NCI-H2107 treated with DMSO at 0.1 percent for 48 hours (cell line): Measurements from ENCODE around the gene TRIM62.

Source experiments
- DNase-seq: peaks from one replicate; lab custom pipeline; 2025; ENCODE audit not compliant: unreplicated experiment; lab: John Stamatoyannopoulos, UW

TRIM62 gene

DNA sequence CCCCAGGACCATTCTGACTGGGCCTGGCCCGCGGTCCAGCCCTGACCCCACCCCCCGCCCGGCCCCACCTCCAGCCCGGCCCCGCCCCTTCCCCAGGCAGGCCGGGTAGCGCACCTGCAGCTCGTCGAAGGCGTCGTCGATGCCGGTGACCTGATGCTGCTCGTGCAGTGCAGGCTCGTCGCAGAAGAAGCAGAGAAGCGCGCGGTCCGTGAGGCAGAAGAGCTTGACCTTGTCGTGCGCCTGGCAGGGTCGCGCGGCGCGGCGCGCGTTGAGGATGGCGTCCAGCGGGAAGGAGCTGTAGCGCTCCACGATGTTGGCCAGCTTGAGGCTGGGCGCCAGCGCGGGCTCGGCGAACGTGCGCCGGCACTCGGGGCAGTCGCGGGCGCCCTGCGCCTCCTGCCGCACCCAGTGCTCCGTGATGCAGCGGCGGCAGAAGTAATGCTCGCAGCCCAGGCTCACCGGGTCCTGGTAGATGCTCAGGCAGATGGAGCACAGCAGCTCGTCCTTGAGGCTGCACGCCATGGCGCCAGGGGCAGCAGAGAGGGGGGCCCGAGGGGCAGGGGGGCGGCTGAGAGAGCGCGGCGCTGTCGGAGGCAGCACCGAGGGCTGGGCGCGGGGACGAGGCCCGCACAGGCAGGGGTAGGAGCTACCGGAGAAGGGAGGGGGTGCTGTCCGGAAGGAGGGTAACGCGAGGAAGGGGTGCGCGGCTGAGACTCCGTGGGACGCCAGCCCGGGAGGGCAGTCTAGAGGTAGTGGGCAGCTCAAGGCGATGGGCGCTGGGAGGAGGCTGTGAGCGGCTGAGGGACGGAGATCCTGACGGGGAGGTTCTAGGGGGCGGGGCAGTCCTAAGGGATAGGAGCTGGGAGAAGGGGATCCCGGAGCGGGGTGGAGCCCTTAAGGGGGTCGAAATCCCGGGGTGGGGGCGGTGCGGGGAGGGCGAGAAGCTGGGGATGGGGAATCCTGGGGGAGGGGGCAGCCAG lies 642 bp downstream of the TRIM62 start:
- DNase-seq: peak; percentile 72

DNA sequence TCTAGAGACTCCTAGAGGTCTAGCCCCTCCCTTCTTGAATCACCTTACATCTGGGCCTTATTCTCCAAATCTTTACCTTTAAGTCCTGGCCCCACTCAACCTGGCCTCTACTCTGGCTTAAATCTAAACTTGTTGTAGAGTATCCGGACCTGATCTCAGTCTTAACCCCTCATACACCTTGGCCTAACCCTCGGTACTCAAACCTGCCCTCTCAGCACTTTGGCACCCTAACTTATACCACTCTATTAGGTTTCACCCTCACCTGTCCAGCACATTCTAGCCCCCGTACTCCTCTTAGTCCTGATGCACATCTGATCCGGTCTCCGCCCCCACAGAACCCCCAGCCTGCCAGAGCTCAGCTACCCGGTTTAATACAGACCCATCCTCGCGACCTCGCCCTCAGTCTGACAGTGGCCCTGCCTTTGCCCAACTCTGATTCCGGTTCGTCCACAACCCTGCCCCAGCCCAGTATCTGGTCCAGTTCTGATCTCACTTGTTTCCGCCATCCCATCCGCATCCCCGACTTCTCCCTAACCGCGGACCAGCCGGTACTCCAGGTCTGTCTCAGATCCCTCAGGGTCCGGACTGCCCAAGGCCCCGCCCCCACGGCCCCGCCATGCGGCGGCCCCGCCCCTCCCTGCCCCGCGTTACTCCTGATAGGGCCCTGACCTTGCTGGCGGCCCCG lies 1.5 kb downstream of the TRIM62 start:
- no peak for DNase-seq

DNA sequence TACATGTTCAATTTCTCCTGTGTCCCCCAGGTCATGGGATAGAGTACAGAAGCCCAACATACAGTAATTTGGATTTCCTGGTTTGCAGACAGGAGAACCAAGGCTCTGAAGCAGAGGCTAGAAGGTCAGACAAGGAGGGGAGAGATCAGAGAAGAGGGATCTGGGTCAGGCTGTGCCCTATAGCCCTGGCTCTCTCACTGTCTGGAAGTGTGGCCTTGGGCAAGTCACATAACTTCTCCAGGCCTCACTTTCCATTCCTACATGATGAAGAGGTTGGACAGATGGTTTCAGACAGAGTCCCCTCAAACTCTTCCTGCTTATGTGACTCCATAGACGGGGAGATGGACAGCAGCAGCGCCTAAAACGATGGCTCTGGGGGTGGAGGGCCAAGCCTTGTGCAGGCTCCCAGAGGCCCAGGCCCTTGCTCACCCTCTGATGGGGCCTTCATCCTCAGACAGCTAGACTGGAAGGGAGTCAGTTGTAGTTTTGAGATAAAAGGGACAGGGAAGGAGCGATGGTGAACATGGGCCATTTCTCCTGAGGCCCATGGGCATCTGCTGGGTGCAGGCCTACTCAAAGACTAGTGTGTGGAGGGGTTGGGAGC lies 2.9 kb downstream of the TRIM62 start:
- DNase-seq: no peak

DNA sequence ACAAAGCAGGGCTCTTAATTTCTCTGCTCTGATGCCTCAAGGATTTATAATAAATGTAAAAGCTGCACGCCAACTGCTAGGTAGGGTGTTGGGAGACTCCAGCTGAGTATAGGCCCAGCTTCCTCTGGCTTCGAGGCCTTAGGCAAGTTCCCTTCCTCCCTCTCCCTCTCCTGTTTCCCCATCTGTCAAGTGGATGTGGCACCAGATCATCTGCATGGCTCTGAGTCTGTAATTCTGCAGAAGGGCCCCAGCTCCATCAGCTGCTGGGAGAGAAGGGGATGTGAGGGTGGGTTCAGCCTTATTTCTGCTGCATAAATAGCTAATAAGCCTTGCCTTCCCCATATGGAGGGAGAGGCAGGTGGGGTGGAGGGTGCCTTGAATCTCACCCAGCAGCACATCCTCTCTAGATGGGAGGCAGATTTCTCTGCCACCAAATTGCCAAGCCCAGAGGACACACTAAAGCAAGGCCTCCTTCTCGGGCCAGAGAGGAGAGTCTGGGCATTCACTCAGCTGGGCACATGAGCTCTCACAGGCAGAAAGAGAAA lies 3.8 kb downstream of the TRIM62 start:
- no peak for DNase-seq

DNA sequence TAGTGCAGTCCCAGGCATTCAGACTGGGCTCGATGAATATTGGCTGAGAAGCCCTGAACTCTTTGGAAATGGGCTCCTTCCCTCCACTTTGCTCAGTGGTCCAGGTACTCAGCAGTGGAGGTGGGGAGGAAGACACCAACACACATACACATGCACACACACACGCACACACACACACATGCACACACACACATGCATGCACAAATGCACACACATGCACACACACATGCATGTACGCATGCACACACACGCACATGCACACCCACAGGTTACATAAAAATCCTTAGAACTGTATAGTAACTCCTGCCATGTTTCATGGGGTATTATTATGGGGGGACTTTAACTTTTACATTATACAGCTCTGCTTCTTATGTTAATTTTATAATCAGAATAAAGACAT lies 5.0 kb downstream of the TRIM62 start:
- no peak for DNase-seq

DNA sequence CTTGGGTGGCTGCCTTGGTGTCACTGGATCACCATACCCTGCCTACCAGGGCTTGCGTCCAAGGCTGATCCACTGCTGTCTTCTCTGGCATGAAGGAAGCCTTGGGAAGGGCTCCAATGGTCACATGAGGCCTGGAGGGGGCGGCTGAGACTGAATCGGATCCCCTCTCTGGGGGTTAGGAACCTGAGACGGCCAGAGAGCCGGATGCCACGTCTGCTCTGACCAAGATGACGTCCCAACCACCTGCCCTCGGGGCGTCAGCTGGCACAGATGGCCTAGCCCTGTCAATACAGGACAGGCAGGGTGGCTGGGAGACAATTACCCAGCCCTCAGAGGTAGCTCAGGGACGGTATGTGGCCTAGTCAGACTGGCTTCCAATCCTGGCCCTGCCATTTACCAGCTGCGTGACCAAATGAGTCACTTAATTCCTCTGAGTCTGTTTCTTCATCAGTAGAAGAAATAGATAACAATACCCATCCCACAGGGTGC lies 5.4 kb downstream of the TRIM62 start:
- DNase-seq: peak; percentile 24

DNA sequence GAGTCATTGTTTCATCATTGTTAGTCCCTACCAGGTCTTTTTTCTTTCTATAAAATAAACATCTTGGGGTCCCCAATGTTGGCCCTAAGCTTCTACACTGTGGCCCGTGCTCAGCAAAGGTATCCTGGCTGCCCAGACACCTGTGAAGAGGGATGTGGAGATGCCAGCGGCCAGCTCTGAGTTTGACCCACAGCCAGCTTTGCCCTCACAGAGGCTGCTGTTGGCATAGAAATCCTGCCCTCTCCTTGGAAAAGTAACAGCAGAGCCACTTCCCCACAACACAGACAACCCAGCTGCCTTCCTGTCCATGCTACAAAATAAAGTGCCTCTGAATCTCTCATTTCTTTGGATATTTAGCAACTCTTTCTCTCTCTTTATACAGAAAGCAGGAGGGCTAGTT lies 6.0 kb downstream of the TRIM62 start:
- DNase-seq: no peak

DNA sequence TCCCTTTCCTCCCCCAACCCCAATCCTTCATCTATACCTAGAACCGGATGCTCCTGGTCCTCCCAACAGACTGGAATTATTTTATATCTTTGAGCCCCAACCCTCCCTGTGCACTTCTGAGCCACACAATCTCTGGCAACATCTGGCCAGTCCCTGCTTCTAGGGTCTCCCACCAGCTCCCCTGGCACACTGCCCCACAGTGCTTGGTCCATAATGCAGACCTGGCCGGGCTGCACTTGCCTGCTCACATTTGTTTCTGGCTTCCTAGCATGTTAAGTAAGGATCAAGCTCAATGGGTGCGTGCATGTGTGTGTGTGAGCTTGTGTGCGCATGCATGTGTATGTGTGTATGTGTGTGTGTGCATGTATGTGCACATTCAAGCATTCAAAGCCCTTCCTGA lies 8.8 kb downstream of the TRIM62 start:
- no peak for DNase-seq

DNA sequence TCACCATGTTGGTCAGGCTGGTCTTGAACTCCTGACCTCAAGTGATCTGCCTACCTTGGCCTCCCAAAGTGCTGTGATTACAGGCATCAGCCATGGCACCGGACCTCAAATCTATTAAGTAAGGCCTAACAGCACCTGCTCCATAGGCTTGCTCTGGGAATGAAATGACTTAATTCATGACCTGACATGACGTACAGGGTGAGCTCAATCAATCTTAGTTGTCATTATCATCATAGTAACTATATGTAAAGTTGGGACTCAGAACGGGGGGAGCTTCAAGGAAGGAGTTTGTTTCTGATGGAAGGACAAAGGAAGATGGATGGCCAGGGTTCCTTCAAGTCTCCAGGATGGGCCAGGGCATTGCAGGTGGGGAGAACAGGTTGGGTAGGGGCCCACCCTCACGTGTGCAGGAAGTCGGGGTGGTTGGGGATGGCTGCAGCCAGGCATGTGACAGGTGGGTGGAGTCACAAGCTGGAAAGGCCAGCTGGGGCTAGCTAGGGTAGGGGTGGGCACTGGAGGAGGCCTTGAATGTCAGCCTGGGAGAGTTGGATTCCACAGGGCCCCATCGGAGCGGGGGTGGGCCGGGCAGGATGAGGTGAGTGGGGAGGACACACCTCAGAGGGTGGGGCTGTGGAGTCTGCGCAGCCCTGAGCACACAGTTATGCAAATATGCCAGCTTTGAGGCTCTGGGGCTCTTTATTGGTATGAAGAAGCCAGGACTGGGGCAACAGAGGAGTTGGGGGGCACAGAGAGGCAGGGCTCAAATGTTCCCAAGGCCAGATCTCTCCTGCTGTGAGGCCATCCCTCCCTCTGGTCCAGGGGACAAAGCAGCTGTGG lies 9.6 kb downstream of the TRIM62 start:
- no peak for DNase-seq

DNA sequence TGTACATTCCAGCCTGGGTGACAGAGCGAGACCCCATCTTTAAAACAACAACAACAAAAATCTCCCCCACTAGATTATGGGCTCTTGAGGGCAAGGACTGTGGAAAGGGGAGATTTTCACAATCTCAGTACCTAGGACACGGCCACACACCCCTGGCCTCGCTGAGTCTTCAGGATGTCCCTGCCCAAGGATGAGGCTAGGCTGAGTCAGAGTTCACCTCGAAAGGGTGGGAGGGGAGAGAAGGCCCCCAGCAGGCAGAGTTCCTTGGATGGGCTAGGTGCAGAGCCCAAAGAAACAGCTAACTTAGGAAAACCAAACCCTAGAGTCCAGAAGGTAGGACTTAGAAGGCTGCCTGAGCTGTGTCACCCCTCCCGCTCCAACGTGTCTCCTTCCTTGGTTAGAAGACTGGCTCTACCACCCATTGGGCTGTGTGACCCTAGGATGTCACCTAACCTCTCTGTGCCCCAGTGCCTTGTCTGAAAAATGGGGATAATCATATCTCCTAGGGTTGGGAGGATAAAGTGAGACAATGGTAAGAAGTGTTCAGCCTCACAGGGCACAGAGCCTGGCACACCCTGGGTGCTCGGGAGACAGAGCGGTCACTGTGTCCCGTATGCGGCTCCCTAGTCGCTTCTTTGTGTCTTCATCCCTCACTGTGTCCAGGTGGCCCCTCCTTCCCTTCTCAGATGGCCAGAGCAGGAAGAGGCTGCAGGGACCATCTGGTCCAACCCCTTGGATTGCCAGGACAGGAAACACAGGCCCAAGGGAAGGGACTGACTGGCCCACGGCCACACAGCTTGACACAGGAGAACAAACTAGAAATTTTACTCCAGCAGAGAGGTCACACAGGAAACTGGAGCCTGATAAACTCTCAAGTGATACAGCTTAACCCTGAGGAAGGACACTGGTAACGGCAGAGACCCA lies 11.2 kb downstream of the TRIM62 start:
- DNase-seq: no peak

DNA sequence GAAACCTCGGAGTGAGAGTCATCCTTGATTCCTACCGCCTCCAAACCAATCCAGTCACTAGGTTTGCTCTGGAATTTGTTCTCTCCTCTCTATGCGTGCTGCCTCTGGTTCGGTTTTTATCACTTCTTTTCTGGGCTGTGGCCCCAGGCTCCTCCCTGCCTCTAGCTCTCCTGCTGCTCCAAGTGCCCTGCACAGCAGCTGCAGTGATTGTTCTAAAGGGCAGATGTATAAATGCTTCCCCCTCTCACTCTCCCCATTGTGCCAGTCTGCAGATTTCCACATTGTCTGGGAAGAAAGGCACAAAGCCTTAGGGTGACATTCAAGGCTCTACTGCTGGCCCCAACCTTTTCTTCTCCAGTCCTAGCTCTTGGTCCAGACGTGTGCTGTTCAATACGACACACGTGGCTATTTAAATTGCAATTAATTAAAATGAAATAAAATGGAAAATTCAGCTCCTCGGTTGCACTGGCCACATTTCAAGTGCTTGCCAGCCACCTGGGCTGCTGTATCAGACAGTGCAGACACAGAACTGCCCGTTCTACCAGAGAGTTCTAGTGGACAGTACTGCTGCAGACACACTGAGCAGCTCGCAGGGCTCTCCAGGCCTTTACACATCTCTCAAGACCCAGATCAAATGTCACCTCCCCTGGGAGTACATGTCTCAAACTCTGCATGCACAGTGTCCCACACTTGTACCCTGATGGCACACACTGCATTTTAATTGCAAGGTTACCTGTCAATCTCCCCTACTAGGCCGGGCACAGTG lies 12.4 kb downstream of the TRIM62 start:
- peak; percentile 91 for DNase-seq

DNA sequence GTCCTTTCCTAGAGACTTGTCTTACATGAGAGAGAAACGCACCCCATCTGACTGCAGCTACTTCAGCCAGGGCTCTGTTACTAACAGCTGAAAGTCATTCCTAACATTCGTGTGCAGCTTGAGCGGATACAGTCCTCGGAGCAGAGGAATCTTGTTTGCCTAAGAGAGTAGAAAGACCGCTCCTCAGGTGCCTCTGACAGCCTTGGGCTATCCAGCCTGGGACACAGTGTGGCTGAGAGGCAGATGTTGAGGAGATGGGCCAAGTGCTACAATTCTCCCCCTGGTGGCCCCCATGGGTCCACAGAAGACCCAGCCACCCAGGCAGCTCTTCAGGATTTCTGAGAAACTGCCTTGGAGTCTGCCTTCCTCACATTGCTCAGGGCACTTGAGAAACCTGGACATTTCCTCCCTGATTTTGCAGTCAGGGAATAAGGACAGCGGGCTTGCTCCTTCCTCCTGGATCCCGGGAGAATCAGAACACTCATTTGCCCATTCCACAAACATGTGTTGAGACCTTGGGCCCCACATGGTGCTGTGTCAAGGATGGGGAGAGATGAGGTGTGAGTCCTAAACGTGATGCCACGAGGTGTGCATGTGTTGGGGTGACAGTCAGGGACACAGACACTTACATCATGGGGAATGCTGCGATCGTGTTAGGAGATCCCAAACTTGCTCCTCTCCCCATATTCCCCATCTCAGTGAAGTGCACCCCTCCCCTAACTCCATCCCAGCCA lies 13.1 kb downstream of the TRIM62 start:
- DNase-seq: no peak

DNA sequence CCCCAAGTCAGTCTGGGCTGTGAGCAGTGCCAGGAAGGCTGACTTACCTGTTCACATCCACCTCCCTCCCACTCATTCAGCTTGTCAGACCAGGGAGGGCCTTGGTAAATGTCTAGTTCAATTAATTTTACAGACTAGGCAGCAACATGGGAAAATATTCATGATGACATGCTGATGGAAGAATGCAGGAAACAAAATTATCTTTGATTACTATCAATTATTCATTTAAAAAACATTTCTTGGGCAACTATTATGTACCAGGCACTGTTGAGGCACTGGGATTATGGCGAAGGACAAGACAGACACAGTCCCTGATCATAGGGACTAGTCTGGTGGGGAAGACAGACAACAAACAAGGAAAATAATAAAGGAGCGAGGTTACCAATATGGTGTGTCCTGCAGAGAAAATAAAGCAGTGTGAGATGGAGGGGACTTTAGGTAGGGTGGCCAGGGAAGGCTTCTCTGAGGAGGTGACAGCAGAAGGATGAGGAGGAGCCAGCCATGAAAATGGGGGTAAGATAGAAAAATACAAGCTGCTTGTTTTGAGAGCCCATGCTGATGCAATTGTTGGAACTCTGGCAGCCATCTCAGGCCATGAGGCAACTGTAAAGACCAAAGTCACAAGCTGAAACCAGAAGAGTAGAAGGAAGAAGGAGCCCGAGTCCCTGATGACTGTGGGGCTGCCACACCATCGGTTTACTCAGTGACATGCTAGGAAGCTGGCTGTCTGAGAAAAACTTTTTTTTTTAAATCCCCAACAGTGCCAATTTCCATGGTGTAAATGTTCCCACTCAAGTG lies 14.0 kb downstream of the TRIM62 start:
- no peak for DNase-seq

DNA sequence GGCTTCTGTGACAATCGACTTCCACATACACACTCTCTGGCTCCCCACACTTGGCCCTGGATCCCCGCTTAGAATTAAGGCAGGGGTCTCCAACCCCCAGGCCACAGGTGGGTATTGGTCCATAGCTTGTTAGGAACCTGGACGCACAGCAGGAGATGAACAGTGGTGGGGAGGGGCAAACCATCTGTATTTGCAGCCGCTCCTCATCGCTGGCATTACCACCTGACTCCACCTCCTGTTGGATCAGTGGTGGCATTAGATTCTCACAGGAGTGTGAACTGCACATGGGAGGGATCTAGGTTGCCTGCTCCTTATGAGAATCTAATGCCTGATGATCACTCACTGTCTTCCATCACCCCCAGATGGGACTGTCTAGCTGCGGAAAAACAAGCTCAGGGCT lies 16.0 kb downstream of the TRIM62 start:
- DNase-seq: no peak

DNA sequence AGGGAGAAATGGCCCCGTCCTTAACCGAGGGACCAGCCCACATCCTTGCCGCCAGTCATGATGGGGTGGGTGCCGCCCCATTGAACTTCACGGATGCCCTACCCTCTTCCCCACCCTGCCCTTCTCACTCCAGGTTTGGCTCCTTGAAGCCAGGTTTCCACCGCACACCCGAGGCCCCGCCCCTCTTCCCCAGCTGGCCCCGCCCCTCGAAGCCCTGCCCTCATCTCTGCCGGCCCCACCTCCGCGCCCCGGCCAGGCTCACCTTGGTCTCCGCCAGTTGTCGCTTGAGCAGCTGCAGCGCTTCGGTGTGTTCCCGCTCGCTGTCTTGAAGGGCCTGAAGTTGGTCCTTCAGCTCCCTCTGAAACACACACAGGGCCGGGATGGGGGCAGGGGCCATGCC lies 16.6 kb downstream of the TRIM62 start:
- no peak for DNase-seq

DNA sequence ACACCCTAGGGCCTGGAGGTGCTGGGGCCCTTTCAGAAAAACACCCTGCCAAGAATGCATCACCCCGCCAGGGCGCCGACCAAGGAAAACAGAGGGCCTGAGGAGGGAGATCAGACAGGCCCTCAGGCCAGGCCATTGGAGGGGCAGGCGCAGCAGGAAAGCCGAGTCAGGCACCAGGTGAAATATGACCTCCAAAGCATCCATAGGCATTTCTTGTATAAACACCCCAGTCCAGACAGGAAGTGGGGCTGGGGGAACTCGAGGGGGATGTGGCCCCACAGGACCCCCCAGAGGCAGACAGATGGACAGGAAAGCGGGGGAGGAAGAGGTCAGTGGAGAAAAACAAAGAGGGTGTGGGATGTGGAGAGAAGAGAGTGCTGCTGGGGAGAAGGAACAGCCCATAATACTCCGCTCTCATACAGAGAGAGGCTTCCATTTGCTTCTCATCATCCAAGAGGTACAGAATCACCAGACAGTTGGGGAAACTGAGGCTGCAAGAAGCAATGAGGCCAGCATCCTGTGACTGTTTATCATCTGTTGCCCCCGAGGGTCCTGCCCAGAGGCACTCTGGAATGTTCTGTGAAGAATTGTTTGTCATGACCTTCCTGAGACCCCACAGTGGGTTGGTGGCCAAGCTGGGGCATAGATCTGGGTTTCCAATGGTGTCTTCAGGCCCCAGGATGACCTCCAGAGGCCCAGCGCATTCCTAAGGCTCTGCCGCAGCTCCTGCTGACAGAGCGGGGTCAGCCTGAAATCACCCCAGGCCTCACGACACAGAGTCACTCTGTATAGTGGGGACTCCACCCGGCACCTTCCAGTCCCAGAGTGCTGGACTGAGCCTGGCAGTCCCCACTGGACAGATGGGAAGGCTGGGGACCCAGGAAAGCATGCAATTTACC lies 18.0 kb downstream of the TRIM62 start:
- no peak for DNase-seq
